H9 (cell line): ENCODE measurements around the gene EHHADH. TPM values are rescaled to one million over a fixed set of nuclear protein-coding genes. Genes with fewer than 3 reads are reported as not detected.

Source experiments
- DNase-seq: peaks from one replicate; pipeline ENCODE4 v3.0.0-alpha.2; 2017
- H2AFZ ChIP-seq: one replicate; pipeline ENCODE4 v1.6.1; 2013; ENCODE audit warnings: mild to moderate bottlenecking, low read length, control low read depth, moderate library complexity
- H2AK5ac ChIP-seq: 2 replicates; pipeline ENCODE4 v1.6.1; 2013; ENCODE audit warnings: low read length, control low read depth, mixed read lengths; ENCODE audit not compliant: insufficient read length
- H2BK120ac ChIP-seq: one replicate; pipeline ENCODE4 v1.6.1; 2013; ENCODE audit warnings: low read depth, mild to moderate bottlenecking, low read length, control low read depth, inconsistent platforms; ENCODE audit not compliant: poor library complexity, severe bottlenecking
- H2BK12ac ChIP-seq: 2 replicates; pipeline ENCODE4 v1.6.1; 2013; ENCODE audit warnings: low read length, control low read depth, mixed read lengths, low read depth; ENCODE audit not compliant: insufficient read length
- H2BK15ac ChIP-seq: 2 replicates; pipeline ENCODE4 v1.6.1; 2013; ENCODE audit warnings: low read depth, low read length, control low read depth
- H2BK20ac ChIP-seq: one replicate; pipeline ENCODE4 v1.6.1; 2013; ENCODE audit warnings: low read depth, mild to moderate bottlenecking, low read length, control low read depth, inconsistent platforms; ENCODE audit not compliant: poor library complexity, severe bottlenecking
- H2BK5ac ChIP-seq: 2 replicates; pipeline ENCODE4 v1.6.1; 2013; ENCODE audit warnings: low read length, control low read depth, mixed read lengths; ENCODE audit not compliant: insufficient read length
- H3K14ac ChIP-seq: 2 replicates; pipeline ENCODE4 v1.6.1; 2013; ENCODE audit warnings: low read length, control low read depth; ENCODE audit not compliant: insufficient read depth
- H3K18ac ChIP-seq: 2 replicates; pipeline ENCODE4 v1.6.1; 2013; ENCODE audit warnings: low read depth, mild to moderate bottlenecking, mixed read lengths, low read length, control low read depth; ENCODE audit not compliant: insufficient read length
- H3K23ac ChIP-seq: 2 replicates; pipeline ENCODE4 v1.6.1; 2013; ENCODE audit warnings: low read length, control low read depth, mixed read lengths, low read depth; ENCODE audit not compliant: insufficient read length
- H3K23me2 ChIP-seq: 2 replicates; pipeline ENCODE4 v1.6.1; 2013; ENCODE audit warnings: low read depth, mild to moderate bottlenecking, mixed read lengths, low read length, control low read depth; ENCODE audit not compliant: insufficient read length, poor library complexity, severe bottlenecking
- H3K27ac ChIP-seq: 2 replicates; pipeline ENCODE4 v1.5.1; 2013; ENCODE audit warnings: low read length, control low read depth, mixed read lengths, low read depth; ENCODE audit not compliant: insufficient read length
- H3K27me3 ChIP-seq: 2 replicates; pipeline ENCODE4 v1.6.1; 2013; ENCODE audit warnings: low read length, control low read depth, inconsistent platforms; ENCODE audit not compliant: insufficient read depth
- H3K4ac ChIP-seq: 2 replicates; pipeline ENCODE4 v1.6.1; 2013; ENCODE audit warnings: low read depth, mild to moderate bottlenecking, control low read depth, inconsistent platforms, low read length, moderate library complexity
- H3K4me1 ChIP-seq: 2 replicates; pipeline ENCODE4 v1.6.1; 2013; ENCODE audit warnings: low read length, control low read depth, inconsistent platforms; ENCODE audit not compliant: insufficient read depth
- H3K4me2 ChIP-seq: 2 replicates; pipeline ENCODE4 v1.6.1; 2013; ENCODE audit warnings: low read length, control low read depth, mixed read lengths; ENCODE audit not compliant: insufficient read length, insufficient read depth
- H3K56ac ChIP-seq: 2 replicates; pipeline ENCODE4 v1.6.1; 2013; ENCODE audit warnings: low read depth, mild to moderate bottlenecking, mixed read lengths, low read length, control low read depth; ENCODE audit not compliant: insufficient read length
- H3K79me1 ChIP-seq: 2 replicates; pipeline ENCODE4 v1.6.1; 2013; ENCODE audit warnings: low read depth, mild to moderate bottlenecking, moderate library complexity, low read length, control low read depth, inconsistent platforms; ENCODE audit not compliant: insufficient read depth, poor library complexity, severe bottlenecking
- H3K79me2 ChIP-seq: 2 replicates; pipeline ENCODE4 v1.6.1; 2013; ENCODE audit warnings: low read length, control low read depth, inconsistent platforms; ENCODE audit not compliant: insufficient read depth
- H3K9ac ChIP-seq: 2 replicates; pipeline ENCODE4 v1.6.1; 2013; ENCODE audit warnings: low read length, control low read depth, mixed read lengths; ENCODE audit not compliant: insufficient read length; ENCODE audit errors: extremely low read depth
- H3K9me3 ChIP-seq: one replicate; pipeline ENCODE4 v1.6.1; 2013; ENCODE audit warnings: low read depth, low read length, inconsistent platforms; ENCODE audit not compliant: control insufficient read depth
- H3T11ph ChIP-seq: one replicate; pipeline ENCODE4 v1.6.1; 2013; ENCODE audit warnings: mild to moderate bottlenecking, low read length, control low read depth, inconsistent platforms
- H4K20me1 ChIP-seq: one replicate; pipeline ENCODE4 v1.6.1; 2013; ENCODE audit not compliant: control insufficient read depth, insufficient read length, insufficient read depth
- H4K5ac ChIP-seq: 2 replicates; pipeline ENCODE4 v1.6.1; 2013; ENCODE audit warnings: low read depth, mild to moderate bottlenecking, mixed read lengths, low read length, control low read depth; ENCODE audit not compliant: insufficient read length
- H4K8ac ChIP-seq: replicated peaks from 2 replicates; pipeline ENCODE4 v1.6.1; 2013; ENCODE audit warnings: low read length, control low read depth, mixed read lengths, low read depth; ENCODE audit not compliant: insufficient read length
- H4K91ac ChIP-seq: 2 replicates; pipeline ENCODE4 v1.6.1; 2013; ENCODE audit warnings: low read depth, mild to moderate bottlenecking, moderate library complexity, mixed read lengths, low read length, control low read depth; ENCODE audit not compliant: insufficient read length
- H3K27ac Mint-ChIP-seq, 3 experiments: 2 replicates in 2 of 3; 3 replicates in 1 of 3; pipeline ENCODE4 v1.8.0; 2020 to 2021; ENCODE audit warnings: mixed read lengths in 3 of 3, mild to moderate bottlenecking in 1 of 3, moderate library complexity in 1 of 3
- H3K27me3 Mint-ChIP-seq: 2 replicates; pipeline ENCODE4 v1.8.0; 2021; ENCODE audit warnings: low read depth, mild to moderate bottlenecking, moderate library complexity, mixed read lengths
- H3K36me3 Mint-ChIP-seq, 3 experiments: 2 replicates in 2 of 3; 3 replicates in 1 of 3; pipeline ENCODE4 v1.8.0; 2020 to 2021; ENCODE audit warnings: low read depth in 3 of 3, mixed read lengths in 3 of 3; ENCODE audit not compliant: insufficient read depth in 1 of 3
- H3K4me1 Mint-ChIP-seq, 2 experiments: 2 replicates each; pipeline ENCODE4 v1.8.0; 2020; ENCODE audit warnings: mixed read lengths in 2 of 2
- H3K4me3 Mint-ChIP-seq, 2 experiments: 2 replicates in 1 of 2; 3 replicates in 1 of 2; pipeline ENCODE4 v1.8.0; 2020 to 2021; ENCODE audit warnings: mild to moderate bottlenecking in 2 of 2, mixed read lengths in 2 of 2, moderate library complexity in 1 of 2
- H3K9me3 Mint-ChIP-seq, 2 experiments: 2 replicates in 1 of 2; 3 replicates in 1 of 2; pipeline ENCODE4 v1.8.0; 2020; ENCODE audit warnings: mild to moderate bottlenecking in 2 of 2, mixed read lengths in 2 of 2, moderate library complexity in 1 of 2
- WGBS: extraction: QIAGEN DNeasy Blood & Tissue Kit; methylation state at CpG from one replicate; pipeline ENCODE4 v1.1.7; 2013; ENCODE audit warnings: missing lambda C conversion rate, low lambda C conversion rate, mixed read lengths; ENCODE audit not compliant: insufficient read length; ENCODE audit errors: extremely low coverage; 5-methylcytosine and 5-hydroxymethylcytosine counted together
- total RNA-seq: library from RNA; stranded (reverse); gene quantifications from 2 replicates; pipeline ENCODE4 v1.2.1, GENCODE V29; 2021
- TF ChIP-seq, protein P1 (sequence below): fragments of 200-600 bp; sonication (generic); conservative IDR thresholded peaks from 3 replicates; pipeline ENCODE4 v1.8.0; 2021; ENCODE audit warnings: antibody characterized with exemption, mild to moderate bottlenecking

The EHHADH gene
- total RNA-seq, 1 experiment from 2014 or later, result 2.1 TPM

DNA sequence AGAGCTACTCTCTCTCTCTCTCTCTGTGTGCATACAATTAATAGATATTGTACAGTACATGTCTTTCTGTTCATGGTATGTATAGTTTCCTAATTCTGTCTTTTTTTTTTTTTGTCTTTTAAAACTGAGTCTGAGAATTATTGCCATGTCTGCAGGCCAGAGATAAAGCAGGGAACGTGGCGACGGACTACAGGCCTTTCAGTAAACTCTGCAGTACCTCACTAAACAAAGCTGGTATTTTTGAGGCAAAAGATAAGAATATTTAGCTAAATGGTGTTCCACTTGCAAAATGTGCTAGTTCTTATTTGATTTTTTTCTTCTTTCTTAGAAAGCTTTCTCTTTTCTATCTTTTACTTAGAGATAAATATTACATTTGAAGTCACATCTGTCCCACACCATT is 44.0 kb upstream of the EHHADH start:
- Histone ChIP-seq H4K91ac (no peak overlapping the region), H3K14ac (no peak overlapping the region), H3K9me3 (no peaks in the 10 kb centered on the region), H3K9ac (no peak overlapping the region), H2BK120ac (no peak overlapping the region), H2BK12ac (no peak overlapping the region), H3K27ac (no peak overlapping the region), H4K8ac (no peak overlapping the region), H3K56ac (no peak overlapping the region), H2BK15ac (no peak overlapping the region), H4K20me1 (no peaks in the 10 kb centered on the region), H3K79me1 (no peaks in the 10 kb centered on the region), H4K5ac (no peak overlapping the region), H3K4ac (no peak overlapping the region), H3K4me1 (no peaks in the 10 kb centered on the region), H2BK5ac (no peak overlapping the region), H3K79me2 (no peaks in the 10 kb centered on the region), H3K23ac (no peak overlapping the region), H2BK20ac (no peak overlapping the region), H3T11ph (no peak overlapping the region), H3K23me2 (no peaks in the 10 kb centered on the region), H3K18ac (no peak overlapping the region), H2AK5ac (no peak overlapping the region), H3K27me3 (no peaks in the 10 kb centered on the region), H2AFZ (no peak overlapping the region), H3K4me2 (no peak overlapping the region)
- Mint-ChIP-seq H3K27me3 (no peaks in the 10 kb centered on the region), H3K4me1 (no peaks in the 10 kb centered on the region), H3K36me3 (no peaks in the 10 kb centered on the region), H3K4me3 (no peak overlapping the region), H3K9me3 (no peaks in the 10 kb centered on the region), H3K27ac (no peak overlapping the region)
- TF ChIP-seq, protein P1, sequence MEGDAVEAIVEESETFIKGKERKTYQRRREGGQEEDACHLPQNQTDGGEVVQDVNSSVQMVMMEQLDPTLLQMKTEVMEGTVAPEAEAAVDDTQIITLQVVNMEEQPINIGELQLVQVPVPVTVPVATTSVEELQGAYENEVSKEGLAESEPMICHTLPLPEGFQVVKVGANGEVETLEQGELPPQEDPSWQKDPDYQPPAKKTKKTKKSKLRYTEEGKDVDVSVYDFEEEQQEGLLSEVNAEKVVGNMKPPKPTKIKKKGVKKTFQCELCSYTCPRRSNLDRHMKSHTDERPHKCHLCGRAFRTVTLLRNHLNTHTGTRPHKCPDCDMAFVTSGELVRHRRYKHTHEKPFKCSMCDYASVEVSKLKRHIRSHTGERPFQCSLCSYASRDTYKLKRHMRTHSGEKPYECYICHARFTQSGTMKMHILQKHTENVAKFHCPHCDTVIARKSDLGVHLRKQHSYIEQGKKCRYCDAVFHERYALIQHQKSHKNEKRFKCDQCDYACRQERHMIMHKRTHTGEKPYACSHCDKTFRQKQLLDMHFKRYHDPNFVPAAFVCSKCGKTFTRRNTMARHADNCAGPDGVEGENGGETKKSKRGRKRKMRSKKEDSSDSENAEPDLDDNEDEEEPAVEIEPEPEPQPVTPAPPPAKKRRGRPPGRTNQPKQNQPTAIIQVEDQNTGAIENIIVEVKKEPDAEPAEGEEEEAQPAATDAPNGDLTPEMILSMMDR, result no peak
- no peak for DNase-seq
- WGBS, result no CpG with 5 or more reads among the region's 3 CpGs
